Breast epithelium (tissue), 4 donors: Measurements from ENCODE around the gene PRKG1. TPM values are rescaled to one million over a fixed set of nuclear protein-coding genes. Genes with fewer than 3 reads are reported as not detected.

ENCODE experiments used
- DNase-seq, 2 donors: peaks; one replicate each; pipeline ENCODE4 v3.0.0-alpha.2; 2019; ENCODE audit warnings: low spot score in 2 of 2
- H3K27ac ChIP-seq, 2 donors: fragments of 200-600 bp; sonication (generic) in 1 of 2; one replicate each; pipeline ENCODE4 v1.5.1; 2016 to 2019; ENCODE audit warnings: mild to moderate bottlenecking in 1 of 2
- H3K27me3 ChIP-seq, 2 donors: fragments of 200-600 bp; sonication (generic) in 1 of 2; one replicate each; pipeline versions ENCODE4 v1.5.1 to v1.6.0; 2017 to 2019; ENCODE audit warnings: control low read depth in 1 of 2, mild to moderate bottlenecking in 1 of 2
- H3K36me3 ChIP-seq: fragments of 200-600 bp; one replicate; pipeline ENCODE4 v1.5.1; 2019
- H3K4me1 ChIP-seq, 2 donors: fragments of 200-600 bp; sonication (generic); one replicate each; pipeline ENCODE4 v1.5.1; 2016 to 2019; ENCODE audit warnings: control low read depth in 1 of 2
- H3K4me3 ChIP-seq, 3 donors: fragments of 200-600 bp; sonication (generic); 1 replicate in 2 of 3; 2 replicates in 1 of 3; pipeline ENCODE4 v1.5.1; 2016 to 2019; ENCODE audit warnings: mild to moderate bottlenecking in 3 of 3, moderate library complexity in 2 of 3
- H3K9me3 ChIP-seq, 2 donors: fragments of 200-600 bp; sonication (generic) in 1 of 2; one replicate each; pipeline ENCODE4 v1.5.1; 2016 to 2019; ENCODE audit warnings: control low read depth in 1 of 2
- POLR2A ChIP-seq: fragments of 450-650 bp; IDR thresholded peaks from one replicate; pipeline ENCODE4 v1.6.1; 2016; ENCODE audit warnings: antibody characterized with exemption, mild to moderate bottlenecking, moderate library complexity
- POLR2AphosphoS5 ChIP-seq, 3 donors: sonication (generic); formaldehyde crosslinking; IDR thresholded peaks; one replicate each; pipeline ENCODE4 v1.6.1; 2017; ENCODE audit warnings: antibody characterized with exemption in 3 of 3
- intact Hi-C: fragments of 100-400 bp; cut with DNase I; formaldehyde crosslinking; loops from one replicate; pipeline ENCODE4 v1.15.1; 2023; ENCODE audit warnings: low total_unique reads
- total RNA-seq, 3 donors: library from RNA; depleted of rRNA; stranded (reverse); fragments of >200 nt; gene quantifications; one replicate each; pipeline ENCODE4 v1.1.0, GENCODE V29; 2016
- TF ChIP-seq, protein P1 (sequence below), 3 donors: fragments of 450-650 bp; IDR thresholded peaks; one replicate each; pipeline ENCODE4 v1.5.1; 2016 to 2017; ENCODE audit warnings: antibody characterized with exemption in 3 of 3, mild to moderate bottlenecking in 3 of 3, moderate library complexity in 3 of 3

PRKG1 gene
- total RNA-seq, 3 donors from 2014 or later = 10.9 to 36.9 (median 19.7) TPM

DNA sequence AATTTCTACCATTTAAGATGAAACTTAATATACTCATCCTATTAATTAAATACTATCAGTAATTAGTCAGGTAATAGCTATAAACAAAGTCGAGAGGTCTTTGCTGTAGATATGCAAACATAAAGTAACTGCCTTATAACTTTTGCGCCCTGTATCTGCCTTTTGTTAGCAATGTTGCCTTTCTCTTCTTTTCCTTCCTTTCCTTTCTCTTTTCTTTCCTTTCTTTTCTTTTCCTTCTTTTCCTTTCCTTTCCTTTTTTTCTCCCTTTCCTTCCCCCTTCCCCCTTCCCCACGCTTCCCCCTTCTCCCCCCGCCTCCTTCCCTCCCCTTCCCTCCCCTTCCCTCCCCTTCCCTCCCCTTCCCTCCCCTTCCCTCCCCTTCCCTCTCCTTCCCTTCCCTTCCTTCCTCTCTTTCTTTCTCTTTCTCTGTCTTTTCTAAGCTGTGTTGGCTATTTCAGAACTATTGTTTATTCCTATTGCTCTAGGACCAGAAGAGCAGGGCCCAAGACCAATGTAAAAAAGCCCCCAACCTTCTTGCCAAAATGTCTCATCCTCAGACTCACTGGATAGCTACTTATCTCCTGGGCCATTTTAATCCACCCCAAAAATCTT is 1174.5 kb downstream of the PRKG1 start:
- no peaks in the 10 kb centered on the region for H3K4me1 ChIP-seq
- H3K9me3 ChIP-seq = no peaks in the 10 kb centered on the region
- H3K4me3 ChIP-seq = no peak overlapping the region
- no peaks in the 10 kb centered on the region for H3K27me3 ChIP-seq
- no peak overlapping the region for H3K27ac ChIP-seq
- no peak for DNase-seq
- no peak for TF ChIP-seq POLR2AphosphoS5 (IDR thresholded peaks at IDR 0.05)
- TF ChIP-seq, protein P1, sequence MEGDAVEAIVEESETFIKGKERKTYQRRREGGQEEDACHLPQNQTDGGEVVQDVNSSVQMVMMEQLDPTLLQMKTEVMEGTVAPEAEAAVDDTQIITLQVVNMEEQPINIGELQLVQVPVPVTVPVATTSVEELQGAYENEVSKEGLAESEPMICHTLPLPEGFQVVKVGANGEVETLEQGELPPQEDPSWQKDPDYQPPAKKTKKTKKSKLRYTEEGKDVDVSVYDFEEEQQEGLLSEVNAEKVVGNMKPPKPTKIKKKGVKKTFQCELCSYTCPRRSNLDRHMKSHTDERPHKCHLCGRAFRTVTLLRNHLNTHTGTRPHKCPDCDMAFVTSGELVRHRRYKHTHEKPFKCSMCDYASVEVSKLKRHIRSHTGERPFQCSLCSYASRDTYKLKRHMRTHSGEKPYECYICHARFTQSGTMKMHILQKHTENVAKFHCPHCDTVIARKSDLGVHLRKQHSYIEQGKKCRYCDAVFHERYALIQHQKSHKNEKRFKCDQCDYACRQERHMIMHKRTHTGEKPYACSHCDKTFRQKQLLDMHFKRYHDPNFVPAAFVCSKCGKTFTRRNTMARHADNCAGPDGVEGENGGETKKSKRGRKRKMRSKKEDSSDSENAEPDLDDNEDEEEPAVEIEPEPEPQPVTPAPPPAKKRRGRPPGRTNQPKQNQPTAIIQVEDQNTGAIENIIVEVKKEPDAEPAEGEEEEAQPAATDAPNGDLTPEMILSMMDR (IDR thresholded peaks at IDR 0.05) = no peak
- no peak for TF ChIP-seq POLR2A
- H3K36me3 ChIP-seq = no peaks in the 10 kb centered on the region
- intact Hi-C loops = no loop called here

DNA sequence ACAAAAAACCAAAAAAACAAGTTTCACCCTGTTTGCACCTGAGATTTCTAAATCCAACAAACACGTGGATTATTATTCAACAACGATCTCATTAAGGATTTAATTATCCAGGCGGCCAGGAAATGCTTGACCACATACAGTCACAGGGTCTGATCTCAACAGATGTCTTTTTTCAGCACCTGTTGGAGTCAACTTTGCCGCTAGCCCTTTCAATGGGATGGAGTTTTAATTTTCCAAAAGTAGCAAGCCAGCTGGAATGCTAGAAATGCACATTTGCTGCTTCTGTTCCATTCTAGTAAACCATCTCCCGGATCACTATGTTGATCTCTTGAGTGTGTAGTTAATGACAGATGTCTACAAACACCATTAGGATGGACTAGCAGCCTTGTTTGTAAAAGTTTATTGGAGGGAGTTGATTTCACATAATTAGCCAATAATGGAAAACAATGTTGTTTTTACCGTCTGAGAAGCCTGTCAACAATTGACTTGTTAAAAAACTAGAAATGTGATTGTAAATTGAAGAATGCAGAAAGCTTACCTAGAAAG is 1175.6 kb downstream of the PRKG1 start:
- H3K9me3 ChIP-seq = no peaks in the 10 kb centered on the region
- H3K27me3 ChIP-seq = no peaks in the 10 kb centered on the region
- DNase-seq = no peak
- no peak overlapping the region for H3K27ac ChIP-seq
- intact Hi-C loops = no loop called here
- TF ChIP-seq POLR2A (no peak), POLR2AphosphoS5 (IDR thresholded peaks at IDR 0.05) (no peak)
- TF ChIP-seq, protein P1 (IDR thresholded peaks at IDR 0.05) = no peak
- H3K4me3 ChIP-seq = no peak overlapping the region
- H3K36me3 ChIP-seq = no peaks in the 10 kb centered on the region
- H3K4me1 ChIP-seq = no peaks in the 10 kb centered on the region

DNA sequence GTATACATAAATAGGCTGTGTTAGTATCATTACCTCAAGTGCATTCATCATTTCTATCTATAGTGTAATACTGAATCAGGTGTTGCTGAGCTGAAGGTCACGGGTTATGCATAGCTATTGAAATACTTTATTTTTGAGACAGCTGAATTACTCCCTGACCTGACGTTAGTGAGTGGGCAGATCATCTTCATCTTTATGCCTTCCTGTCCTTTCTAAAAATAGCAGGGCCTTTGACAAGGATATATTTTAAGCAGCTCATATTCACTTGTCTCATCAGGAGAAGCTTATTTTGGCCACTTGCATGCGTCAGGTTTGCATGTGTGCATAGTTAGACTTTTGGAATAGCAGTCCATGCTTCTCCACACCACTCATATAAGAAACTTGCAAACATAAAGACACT is 1176.2 kb downstream of the PRKG1 start:
- Histone ChIP-seq H3K4me1 (no peaks in the 10 kb centered on the region), H3K9me3 (no peaks in the 10 kb centered on the region), H3K36me3 (no peaks in the 10 kb centered on the region), H3K27ac (no peak overlapping the region), H3K4me3 (no peak overlapping the region), H3K27me3 (no peaks in the 10 kb centered on the region)
- TF ChIP-seq POLR2A (no peak), POLR2AphosphoS5 (IDR thresholded peaks at IDR 0.05) (no peak)
- TF ChIP-seq, protein P1 (IDR thresholded peaks at IDR 0.05) = no peak
- no peak for DNase-seq
- intact Hi-C loops = no loop called here

DNA sequence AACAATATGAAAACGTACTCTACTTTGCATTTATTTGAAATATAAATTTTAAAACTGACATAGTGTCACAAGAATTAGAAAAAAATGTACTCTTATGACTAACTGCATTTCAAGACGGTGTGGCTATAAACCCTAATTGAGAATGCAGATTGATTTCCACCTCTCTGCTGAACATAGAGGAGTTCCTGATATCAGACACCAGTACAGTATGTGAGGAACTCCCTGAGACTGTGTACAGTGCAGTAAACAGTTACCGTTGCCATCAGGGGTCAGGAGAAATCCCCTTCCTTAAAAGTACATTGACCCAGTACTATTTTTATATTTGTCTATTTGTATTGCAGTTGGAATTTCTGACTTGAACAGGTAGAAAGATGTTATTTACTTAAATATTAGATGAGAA is 1178.0 kb downstream of the PRKG1 start:
- DNase-seq = no peak

More for the DNA sequence above, 1178.0 kb downstream of the PRKG1 start:
- Histone ChIP-seq H3K4me3 (no peak overlapping the region), H3K27ac (no peak overlapping the region), H3K4me1 (no peaks in the 10 kb centered on the region), H3K9me3 (no peaks in the 10 kb centered on the region), H3K36me3 (no peaks in the 10 kb centered on the region), H3K27me3 (no peaks in the 10 kb centered on the region)
- TF ChIP-seq, protein P1 (IDR thresholded peaks at IDR 0.05) = no peak
- TF ChIP-seq POLR2AphosphoS5 (IDR thresholded peaks at IDR 0.05) = no peak
- no peak for TF ChIP-seq POLR2A
- intact Hi-C loops = no loop called here
